ENCODE measurements around the gene RNF26.

The RNF26 gene

DNA sequence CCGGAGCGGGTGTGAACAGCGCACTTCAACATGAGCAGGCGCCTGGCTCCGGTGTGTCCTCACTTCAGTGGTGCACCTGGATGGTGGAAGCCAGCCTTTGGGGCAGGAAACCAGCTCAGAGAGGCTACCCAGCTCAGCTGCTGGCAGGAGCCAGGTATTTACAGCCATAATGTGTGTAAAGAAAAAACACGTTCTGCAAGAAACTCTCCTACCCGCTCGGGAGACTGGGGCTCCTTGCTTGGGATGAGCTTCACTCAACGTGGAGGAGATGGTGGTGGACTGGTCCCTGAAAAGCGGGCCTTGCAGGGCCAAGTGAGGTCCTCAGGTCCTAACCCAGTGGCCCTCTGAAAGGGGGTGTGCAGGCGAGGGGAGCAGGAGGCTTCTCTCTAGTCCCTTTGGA, 24.9 kb upstream of the RNF26 start:
- DNase-seq (ENCODE audit: low spot score) (no peak), ATAC-seq (ENCODE audit: low read depth) (no peak)
- H3K36me3 ChIP-seq (ENCODE audit: low read depth): peaks cover 9% of the 10 kb centered on the region
- no peaks in the 10 kb centered on the region for H3K9me3 ChIP-seq (ENCODE audit: severe bottlenecking)
- H3K4me3 ChIP-seq (ENCODE audit: severe bottlenecking): no peak overlapping the region
- H3K4me1 ChIP-seq (ENCODE audit: insufficient read depth, poor library complexity, severe bottlenecking): no peaks in the 10 kb centered on the region
- TF ChIP-seq, protein P1, sequence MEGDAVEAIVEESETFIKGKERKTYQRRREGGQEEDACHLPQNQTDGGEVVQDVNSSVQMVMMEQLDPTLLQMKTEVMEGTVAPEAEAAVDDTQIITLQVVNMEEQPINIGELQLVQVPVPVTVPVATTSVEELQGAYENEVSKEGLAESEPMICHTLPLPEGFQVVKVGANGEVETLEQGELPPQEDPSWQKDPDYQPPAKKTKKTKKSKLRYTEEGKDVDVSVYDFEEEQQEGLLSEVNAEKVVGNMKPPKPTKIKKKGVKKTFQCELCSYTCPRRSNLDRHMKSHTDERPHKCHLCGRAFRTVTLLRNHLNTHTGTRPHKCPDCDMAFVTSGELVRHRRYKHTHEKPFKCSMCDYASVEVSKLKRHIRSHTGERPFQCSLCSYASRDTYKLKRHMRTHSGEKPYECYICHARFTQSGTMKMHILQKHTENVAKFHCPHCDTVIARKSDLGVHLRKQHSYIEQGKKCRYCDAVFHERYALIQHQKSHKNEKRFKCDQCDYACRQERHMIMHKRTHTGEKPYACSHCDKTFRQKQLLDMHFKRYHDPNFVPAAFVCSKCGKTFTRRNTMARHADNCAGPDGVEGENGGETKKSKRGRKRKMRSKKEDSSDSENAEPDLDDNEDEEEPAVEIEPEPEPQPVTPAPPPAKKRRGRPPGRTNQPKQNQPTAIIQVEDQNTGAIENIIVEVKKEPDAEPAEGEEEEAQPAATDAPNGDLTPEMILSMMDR (IDR thresholded peaks at IDR 0.05; ENCODE audit: poor library complexity, severe bottlenecking): no peak
- no peaks in the 10 kb centered on the region for H3K27me3 ChIP-seq (ENCODE audit: insufficient read depth, poor library complexity, severe bottlenecking)
- no peak overlapping the region for H3K27ac ChIP-seq (ENCODE audit: poor library complexity, severe bottlenecking)

GRCh38 chr11:119309953-119310681, 24.2 kb upstream of the RNF26 start:
- H3K4me1 ChIP-seq (ENCODE audit: insufficient read depth, poor library complexity, severe bottlenecking): no peaks in the 10 kb centered on the region
- ATAC-seq (ENCODE audit: low read depth): no peak
- no peak for DNase-seq (ENCODE audit: low spot score)

DNA sequence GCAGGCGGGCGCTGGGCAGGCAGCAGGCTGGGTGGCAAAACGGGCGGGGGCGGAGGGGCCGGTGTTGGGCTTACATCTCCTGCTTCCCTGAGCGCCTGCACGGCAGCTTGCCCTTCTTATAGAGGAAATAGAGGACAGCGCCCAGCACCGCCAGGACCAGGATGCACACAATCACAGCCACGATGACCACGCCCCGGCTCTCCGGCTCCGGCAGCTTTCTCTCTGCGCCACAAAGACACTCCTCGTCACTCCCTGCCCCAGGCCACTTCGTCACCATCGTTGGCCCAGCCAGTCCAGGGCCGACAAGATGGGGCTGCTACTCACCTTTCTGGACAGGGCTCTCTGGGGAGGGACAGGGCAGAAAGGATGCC, 23.7 kb upstream of the RNF26 start:
- DNase-seq (ENCODE audit: low spot score) (no peak), ATAC-seq (ENCODE audit: low read depth) (no peak)
- Histone ChIP-seq H3K36me3 (ENCODE audit: low read depth) (peaks cover 9% of the 10 kb centered on the region; the same call in 1 of the 2 replicates), H3K27ac (ENCODE audit: poor library complexity, severe bottlenecking) (no peak overlapping the region), H3K9me3 (ENCODE audit: severe bottlenecking) (no peaks in the 10 kb centered on the region), H3K27me3 (ENCODE audit: insufficient read depth, poor library complexity, severe bottlenecking) (no peaks in the 10 kb centered on the region), H3K4me3 (ENCODE audit: severe bottlenecking) (no peak overlapping the region), H3K4me1 (ENCODE audit: insufficient read depth, poor library complexity, severe bottlenecking) (no peaks in the 10 kb centered on the region)
- TF ChIP-seq, protein P1 (IDR thresholded peaks at IDR 0.05; ENCODE audit: poor library complexity, severe bottlenecking): no peak

More at GRCh38 chr11:119309953-119310681, 24.2 kb upstream of the RNF26 start:
- Histone ChIP-seq H3K9me3 (ENCODE audit: severe bottlenecking) (no peaks in the 10 kb centered on the region), H3K4me3 (ENCODE audit: severe bottlenecking) (no peak overlapping the region), H3K36me3 (ENCODE audit: low read depth) (peaks cover 9% of the 10 kb centered on the region; the same call in 1 of the 2 replicates), H3K27me3 (ENCODE audit: insufficient read depth, poor library complexity, severe bottlenecking) (no peaks in the 10 kb centered on the region), H3K27ac (ENCODE audit: poor library complexity, severe bottlenecking) (no peak overlapping the region)
- TF ChIP-seq, protein P1 (IDR thresholded peaks at IDR 0.05; ENCODE audit: poor library complexity, severe bottlenecking): no peak

GRCh38 chr11:119314726-119315125, 19.6 kb upstream of the RNF26 start:
- H3K27me3 ChIP-seq (ENCODE audit: insufficient read depth, poor library complexity, severe bottlenecking): no peaks in the 10 kb centered on the region
- no peak overlapping the region for H3K4me3 ChIP-seq (ENCODE audit: severe bottlenecking)
- peaks cover 3% of the 10 kb centered on the region; the same call in 1 of the 2 replicates for H3K36me3 ChIP-seq (ENCODE audit: low read depth)
- H3K27ac ChIP-seq (ENCODE audit: poor library complexity, severe bottlenecking): no peak overlapping the region
- no peak for DNase-seq (ENCODE audit: low spot score)
- TF ChIP-seq, protein P1 (IDR thresholded peaks at IDR 0.05; ENCODE audit: poor library complexity, severe bottlenecking): no peak
- peaks cover 13% of the 10 kb centered on the region for H3K4me1 ChIP-seq (ENCODE audit: insufficient read depth, poor library complexity, severe bottlenecking)
- ATAC-seq (ENCODE audit: low read depth): no peak
- no peaks in the 10 kb centered on the region for H3K9me3 ChIP-seq (ENCODE audit: severe bottlenecking)
